ENCODE data around the gene PHYHIPL.

GRCh38 chr10:59236064-59236697 lies 59.7 kb downstream of the PHYHIPL start:
- TF ChIP-seq CTCF (IDR thresholded peaks at IDR 0.05) (no peak), POLR2A (IDR thresholded peaks at IDR 0.05) (no peak)
